ENCODE results near the gene CFAP92. TPM values are rescaled to one million over a fixed set of nuclear protein-coding genes. Genes with fewer than 3 reads are reported as not detected.

The CFAP92 gene
- polyA plus RNA-seq, 3 donors, result 0.95 to 1.9 (median 1.6) TPM

Other genes starting within 250 kb of the CFAP92 start
- 10 to 100 TPM; 39.5 to 49.2 (median 39.9) TPM for gene ACAD9, start 114.5 kb downstream of the CFAP92 start, polyA plus RNA-seq (ENCODE audit: insufficient read length in 3 of 3)
- 1 to 10 TPM; 1.5 to 3.3 (median 2.7) TPM for gene EFCC1, start 7.2 kb upstream of the CFAP92 start, polyA plus RNA-seq (ENCODE audit: insufficient read length in 3 of 3)
- gene GP9, start 66.7 kb upstream of the CFAP92 start, polyA plus RNA-seq (ENCODE audit: insufficient read length in 3 of 3), result 1 to 10 TPM; 1.3 to 2.1 (median 1.4) TPM
- gene RAB43, start 127.7 kb upstream of the CFAP92 start, polyA plus RNA-seq (ENCODE audit: insufficient read length in 3 of 3), result 1 to 10 TPM; 4.6 to 8.1 (median 6.1) TPM
- 10 to 100 TPM; 44.4 to 60.9 (median 49.6) TPM for gene ISY1, start 167.0 kb upstream of the CFAP92 start, polyA plus RNA-seq (ENCODE audit: insufficient read length in 3 of 3)
- 100 to 1,000 TPM; 362 to 446 (median 401) TPM for gene CNBP, start 189.8 kb upstream of the CFAP92 start, polyA plus RNA-seq (ENCODE audit: insufficient read length in 3 of 3)